ENCODE results near the gene RANBP3. TPM values are rescaled to one million over a fixed set of nuclear protein-coding genes. Genes with fewer than 3 reads are reported as not detected.

The RANBP3 gene
- total RNA-seq, 4 donors from 2014 or later = 37.4 to 74.3 (median 61.3) TPM

DNA sequence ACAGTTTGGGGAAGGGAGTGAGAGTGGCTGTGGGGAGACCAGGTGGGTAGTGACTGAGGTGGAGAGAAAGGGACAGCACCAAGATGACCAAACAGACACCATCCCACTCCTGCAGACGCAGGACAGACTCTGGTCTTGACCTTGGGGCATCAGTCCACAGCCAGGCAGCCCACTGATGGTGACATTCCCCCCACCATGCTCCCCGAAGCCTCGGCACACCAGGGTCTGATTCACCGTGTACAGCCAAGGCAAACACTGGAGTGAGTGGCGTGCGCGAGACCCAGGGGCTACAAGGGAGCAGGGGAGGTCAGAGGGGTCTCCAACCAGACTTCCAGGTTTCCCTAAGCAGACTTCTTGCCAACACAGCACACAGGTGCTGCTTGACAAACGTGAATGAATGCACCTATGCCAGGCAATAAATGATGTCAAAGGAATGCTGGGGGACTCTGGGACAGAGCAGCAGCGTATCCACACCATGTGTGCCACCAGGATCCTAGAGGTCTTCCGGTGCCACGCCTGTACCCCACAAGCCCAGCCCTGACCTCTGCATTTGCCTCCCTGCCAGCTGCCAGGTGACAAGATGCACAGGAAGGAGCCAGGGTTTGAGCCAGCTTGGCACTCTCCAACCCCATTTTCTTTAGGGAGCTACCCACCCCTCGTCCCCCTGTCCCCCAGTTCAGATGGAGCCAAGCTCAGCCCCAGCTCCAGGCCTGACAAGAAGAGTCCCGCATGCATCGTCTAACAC lies 18.5 kb downstream of the RANBP3 start:
- H3K9me3 ChIP-seq = no peaks in the 10 kb centered on the region
- H3K27ac ChIP-seq = no peak overlapping the region
- no peak for ATAC-seq
- in situ Hi-C loops (cut with MboI; ENCODE audit: low sequenced_read_pairs in 4 of 4) = no loop called here
- peaks cover 60 to 70% of the 10 kb centered on the region in 2 donors for H3K4me1 ChIP-seq
- no peaks in the 10 kb centered on the region for H3K36me3 ChIP-seq
- intact Hi-C loops (cut with DNase I; ENCODE audit: low total_unique reads) = no loop called here
- no peak for DNase-seq
- no peaks in the 10 kb centered on the region for H3K27me3 ChIP-seq
- no peak for TF ChIP-seq POLR2A (IDR thresholded peaks at IDR 0.05)
- TF ChIP-seq, protein P1, sequence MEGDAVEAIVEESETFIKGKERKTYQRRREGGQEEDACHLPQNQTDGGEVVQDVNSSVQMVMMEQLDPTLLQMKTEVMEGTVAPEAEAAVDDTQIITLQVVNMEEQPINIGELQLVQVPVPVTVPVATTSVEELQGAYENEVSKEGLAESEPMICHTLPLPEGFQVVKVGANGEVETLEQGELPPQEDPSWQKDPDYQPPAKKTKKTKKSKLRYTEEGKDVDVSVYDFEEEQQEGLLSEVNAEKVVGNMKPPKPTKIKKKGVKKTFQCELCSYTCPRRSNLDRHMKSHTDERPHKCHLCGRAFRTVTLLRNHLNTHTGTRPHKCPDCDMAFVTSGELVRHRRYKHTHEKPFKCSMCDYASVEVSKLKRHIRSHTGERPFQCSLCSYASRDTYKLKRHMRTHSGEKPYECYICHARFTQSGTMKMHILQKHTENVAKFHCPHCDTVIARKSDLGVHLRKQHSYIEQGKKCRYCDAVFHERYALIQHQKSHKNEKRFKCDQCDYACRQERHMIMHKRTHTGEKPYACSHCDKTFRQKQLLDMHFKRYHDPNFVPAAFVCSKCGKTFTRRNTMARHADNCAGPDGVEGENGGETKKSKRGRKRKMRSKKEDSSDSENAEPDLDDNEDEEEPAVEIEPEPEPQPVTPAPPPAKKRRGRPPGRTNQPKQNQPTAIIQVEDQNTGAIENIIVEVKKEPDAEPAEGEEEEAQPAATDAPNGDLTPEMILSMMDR (IDR thresholded peaks at IDR 0.05 in 4 of 5, conservative IDR thresholded peaks at IDR 0.05 in 1 of 5) = no peak
- H3K4me3 ChIP-seq = no peak overlapping the region

DNA sequence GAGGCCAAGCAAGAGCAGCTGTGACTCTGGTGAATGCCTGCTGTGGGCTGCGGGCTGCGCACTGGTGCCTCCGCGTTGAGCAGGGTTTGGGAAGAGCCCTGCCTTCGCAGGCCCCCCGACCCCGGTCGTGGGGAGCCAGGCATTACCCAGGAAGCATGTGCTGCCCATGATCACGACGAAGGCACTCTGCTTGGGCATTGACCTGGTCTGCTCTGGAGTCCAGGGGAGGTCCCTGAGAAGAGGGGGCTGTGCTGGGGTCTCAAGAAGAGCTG lies 19.2 kb downstream of the RANBP3 start:
- Histone ChIP-seq H3K36me3 (no peaks in the 10 kb centered on the region), H3K27me3 (no peaks in the 10 kb centered on the region), H3K9me3 (no peaks in the 10 kb centered on the region), H3K4me1 (peaks cover 66 to 76% of the 10 kb centered on the region in 2 donors), H3K4me3 (no peak overlapping the region), H3K27ac (no peak overlapping the region)
- intact Hi-C loops (cut with DNase I; ENCODE audit: low total_unique reads) (no loop called here), in situ Hi-C loops (cut with MboI; ENCODE audit: low sequenced_read_pairs in 4 of 4) (no loop called here)
- TF ChIP-seq, protein P1 (IDR thresholded peaks at IDR 0.05 in 4 of 5, conservative IDR thresholded peaks at IDR 0.05 in 1 of 5) = no peak
- DNase-seq (no peak), ATAC-seq (no peak)

DNA sequence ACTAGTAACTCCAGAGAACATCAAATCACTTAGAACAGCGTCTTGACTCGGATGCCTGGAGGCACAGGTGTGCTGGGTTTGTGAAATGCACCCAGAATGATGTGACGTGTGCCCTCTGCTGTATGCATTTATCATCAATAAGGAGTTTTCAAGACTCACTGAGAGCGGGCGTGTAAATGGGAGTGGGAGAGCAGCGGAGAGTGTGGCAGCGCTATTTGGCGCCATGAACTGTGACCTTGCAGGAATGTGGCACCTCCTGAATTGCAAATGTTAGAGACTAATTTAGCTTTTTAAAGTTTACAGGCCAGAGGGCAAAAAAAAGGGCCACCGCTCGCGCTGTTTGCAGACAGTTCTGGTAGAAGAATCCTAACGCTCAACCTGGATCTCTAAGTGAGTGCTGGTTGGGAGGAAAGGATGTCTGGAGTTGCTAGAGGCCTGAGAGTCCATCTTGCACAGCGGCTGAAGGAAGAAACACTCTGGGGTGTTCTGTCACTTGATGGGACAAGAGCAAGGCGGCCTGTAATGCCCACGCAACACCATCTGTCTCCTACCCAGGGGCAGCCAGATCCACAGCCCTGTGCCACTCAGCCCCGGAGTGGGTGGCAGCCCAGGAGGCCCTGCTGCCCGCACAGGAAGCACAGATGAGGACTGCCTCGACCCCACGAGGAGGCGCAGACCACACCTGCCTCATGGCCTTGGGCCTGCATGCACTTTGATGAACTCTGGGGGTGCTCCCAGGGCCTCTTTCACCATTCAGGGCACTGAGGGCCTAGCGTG lies 19.7 kb downstream of the RANBP3 start:
- Histone ChIP-seq H3K4me3 (no peak overlapping the region), H3K4me1 (peaks cover 72 to 81% of the 10 kb centered on the region in 2 donors), H3K9me3 (no peaks in the 10 kb centered on the region), H3K27ac (no peak overlapping the region), H3K27me3 (no peaks in the 10 kb centered on the region), H3K36me3 (no peaks in the 10 kb centered on the region)
- intact Hi-C loops (cut with DNase I; ENCODE audit: low total_unique reads) = no loop called here
- in situ Hi-C loops (cut with MboI; ENCODE audit: low sequenced_read_pairs in 4 of 4) = no loop called here
- ATAC-seq (no peak), DNase-seq (no peak)
- TF ChIP-seq, protein P1 (IDR thresholded peaks at IDR 0.05 in 4 of 5, conservative IDR thresholded peaks at IDR 0.05 in 1 of 5) = no peak
- TF ChIP-seq POLR2A (IDR thresholded peaks at IDR 0.05) = no peak

DNA sequence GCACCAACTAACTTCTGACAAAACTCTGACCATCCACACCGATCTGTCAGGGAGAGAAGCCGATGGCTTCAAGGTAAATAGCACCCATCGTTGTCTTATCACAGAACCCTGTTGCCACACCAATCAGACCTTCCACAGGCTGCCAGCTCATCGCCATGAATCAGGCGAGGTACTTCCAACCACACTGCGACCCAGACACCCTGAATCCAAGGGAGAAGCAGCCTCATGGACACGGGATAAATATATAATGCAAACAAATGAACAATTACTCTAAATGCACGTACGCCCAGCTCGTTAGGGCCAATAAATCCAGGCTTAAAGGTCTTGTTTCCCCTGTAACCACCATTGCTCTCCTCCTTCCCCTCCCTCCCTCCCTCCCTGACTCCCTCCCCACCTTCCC lies 20.8 kb downstream of the RANBP3 start:
- in situ Hi-C loops (cut with MboI; ENCODE audit: low sequenced_read_pairs in 4 of 4) (no loop called here), intact Hi-C loops (cut with DNase I; ENCODE audit: low total_unique reads) (no loop called here)
- TF ChIP-seq, protein P1 (IDR thresholded peaks at IDR 0.05 in 4 of 5, conservative IDR thresholded peaks at IDR 0.05 in 1 of 5) = no peak
- no peak for TF ChIP-seq POLR2A (IDR thresholded peaks at IDR 0.05)
- H3K27me3 ChIP-seq = no peaks in the 10 kb centered on the region
- no peak for ATAC-seq
- no peak overlapping the region for H3K27ac ChIP-seq
- H3K4me3 ChIP-seq = no peak overlapping the region
- H3K4me1 ChIP-seq = peaks cover 72 to 85% of the 10 kb centered on the region in 2 donors
- H3K36me3 ChIP-seq = no peaks in the 10 kb centered on the region
- no peaks in the 10 kb centered on the region for H3K9me3 ChIP-seq
- no peak for DNase-seq

Measured in gastrocnemius medialis (tissue), 4 donors.